NCI-H2227 treated with DMSO at 0.1 percent for 48 hours (cell line): ENCODE results near the gene TBR1.

ENCODE experiments used
- DNase-seq: peaks from one replicate; lab custom pipeline; 2025; lab: John Stamatoyannopoulos, UW

The TBR1 gene

GRCh38 chr2:161415987-161416707 lies at the start of gene TBR1:
TBR1 (plus strand) TSS chr2:161416297; CDS start chr2:161416411, 114 bp downstream.
- peak; percentile 27 for DNase-seq

DNA sequence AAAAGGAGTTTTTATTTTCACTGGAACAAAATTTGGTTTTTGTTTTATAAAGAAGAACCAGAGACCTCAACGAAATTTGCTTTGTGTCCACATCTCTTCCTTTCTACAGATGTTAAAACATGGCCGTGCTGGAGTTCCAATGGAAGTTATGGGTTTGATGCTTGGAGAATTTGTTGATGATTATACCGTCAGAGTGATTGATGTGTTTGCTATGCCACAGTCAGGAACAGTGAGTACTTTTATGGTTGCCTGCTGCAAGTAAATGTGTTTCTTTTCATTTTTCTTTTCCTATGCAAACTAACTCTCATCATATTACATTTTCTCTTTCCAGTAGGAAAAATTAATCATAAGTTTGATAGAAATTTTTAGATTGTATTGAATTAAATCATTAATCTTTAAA lies 48.4 kb upstream of the TBR1 start:
- DNase-seq, result no peak

DNA sequence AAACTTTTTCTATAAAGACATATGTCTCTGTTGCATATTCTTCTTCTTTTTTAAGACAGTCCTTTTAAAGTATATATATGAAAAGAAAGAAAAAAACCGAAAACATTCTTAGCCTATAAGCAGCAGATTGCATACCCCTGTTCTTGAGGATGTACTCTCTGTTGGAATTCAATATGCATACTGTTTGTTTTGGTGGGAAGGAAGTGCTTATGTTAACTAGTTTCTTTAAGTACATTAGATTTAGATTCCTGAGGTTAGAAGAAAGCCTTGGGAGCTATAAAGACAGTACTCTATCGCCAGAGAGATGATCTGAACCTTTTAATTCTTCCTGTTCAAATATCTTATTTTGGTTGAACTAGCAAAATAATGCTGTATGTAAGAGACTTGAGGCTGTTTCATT lies 46.8 kb upstream of the TBR1 start:
- DNase-seq, result no peak

GRCh38 chr2:161370981-161371380 lies 45.1 kb upstream of the TBR1 start:
- no peak for DNase-seq

DNA sequence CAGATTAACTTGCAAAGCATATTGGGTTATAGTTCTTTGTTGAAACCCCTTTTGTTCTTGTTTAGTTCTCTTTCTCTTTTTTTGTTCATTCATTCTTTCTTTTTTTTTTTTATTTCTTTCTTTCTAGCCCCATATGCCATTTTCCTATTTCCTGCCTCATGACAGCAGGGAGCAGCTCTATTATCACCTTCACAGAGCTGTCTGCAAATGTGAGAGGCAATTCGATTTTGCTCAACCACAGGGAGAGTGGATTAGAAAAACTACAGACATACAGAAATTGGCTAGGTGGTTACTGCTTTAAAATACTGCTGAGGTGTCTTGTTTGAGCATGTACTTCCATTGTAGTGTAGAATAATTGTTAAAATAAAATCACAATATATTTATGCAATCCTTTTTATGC lies 44.2 kb upstream of the TBR1 start:
- no peak for DNase-seq

GRCh38 chr2:161373942-161374341 lies 42.2 kb upstream of the TBR1 start:
- no peak for DNase-seq

- DNase-seq, result no peak
These were observed 41.7 kb upstream of the TBR1 start for GRCh38 chr2:161374446-161374845.

- DNase-seq, result no peak
These were observed 36.4 kb upstream of the TBR1 start for GRCh38 chr2:161379740-161380139.

DNA sequence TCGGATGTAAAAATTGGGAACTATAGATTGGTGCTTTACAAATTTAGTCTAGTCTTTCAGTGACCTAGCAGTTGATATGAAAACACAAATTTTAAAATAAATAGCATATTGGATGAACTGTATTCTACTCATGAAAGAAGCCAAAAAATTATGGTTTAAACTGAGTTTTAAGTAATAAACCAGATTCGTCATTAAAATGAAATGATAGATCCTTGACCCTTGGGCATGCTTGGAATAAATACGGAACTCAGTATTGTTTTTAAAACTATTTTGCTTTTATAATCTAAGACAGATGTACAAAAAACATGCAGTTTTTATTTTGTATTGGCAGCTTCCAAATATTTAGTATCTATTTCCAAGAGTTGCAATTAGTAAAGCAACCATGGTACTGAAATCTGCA lies 34.6 kb upstream of the TBR1 start:
- no peak for DNase-seq

GRCh38 chr2:161382747-161383146 lies 33.4 kb upstream of the TBR1 start:
- no peak for DNase-seq

- DNase-seq, result peak; percentile 77
These were observed 31.2 kb upstream of the TBR1 start for GRCh38 chr2:161384864-161385263.

DNA sequence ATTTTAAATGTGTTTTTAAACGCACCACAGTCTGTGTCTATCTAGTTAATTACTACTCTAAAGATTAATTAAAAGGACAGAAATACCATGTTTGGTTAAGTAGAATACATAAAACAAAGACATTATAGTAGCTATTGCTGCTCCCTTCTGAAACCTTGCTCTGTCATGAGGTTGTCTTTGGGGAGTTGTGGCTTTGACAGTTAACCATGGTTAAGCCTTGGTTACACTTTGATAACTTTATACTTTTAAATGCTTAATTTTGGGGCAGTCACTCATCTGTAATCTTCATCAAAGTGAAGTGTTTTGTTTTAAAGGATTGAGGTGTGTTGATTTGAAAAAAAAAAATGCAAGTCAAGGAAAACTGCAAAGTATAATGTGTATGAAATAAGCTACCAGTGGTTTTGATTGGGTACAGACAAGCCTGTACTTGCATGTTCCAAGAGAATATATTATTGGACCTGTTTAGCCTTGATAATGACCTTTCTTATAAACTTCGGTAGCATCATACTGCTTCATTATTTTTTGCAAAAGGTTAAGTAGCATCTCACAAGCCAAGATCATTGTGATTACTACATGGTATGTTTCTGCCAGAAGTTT lies 29.8 kb upstream of the TBR1 start:
- no peak for DNase-seq

DNA sequence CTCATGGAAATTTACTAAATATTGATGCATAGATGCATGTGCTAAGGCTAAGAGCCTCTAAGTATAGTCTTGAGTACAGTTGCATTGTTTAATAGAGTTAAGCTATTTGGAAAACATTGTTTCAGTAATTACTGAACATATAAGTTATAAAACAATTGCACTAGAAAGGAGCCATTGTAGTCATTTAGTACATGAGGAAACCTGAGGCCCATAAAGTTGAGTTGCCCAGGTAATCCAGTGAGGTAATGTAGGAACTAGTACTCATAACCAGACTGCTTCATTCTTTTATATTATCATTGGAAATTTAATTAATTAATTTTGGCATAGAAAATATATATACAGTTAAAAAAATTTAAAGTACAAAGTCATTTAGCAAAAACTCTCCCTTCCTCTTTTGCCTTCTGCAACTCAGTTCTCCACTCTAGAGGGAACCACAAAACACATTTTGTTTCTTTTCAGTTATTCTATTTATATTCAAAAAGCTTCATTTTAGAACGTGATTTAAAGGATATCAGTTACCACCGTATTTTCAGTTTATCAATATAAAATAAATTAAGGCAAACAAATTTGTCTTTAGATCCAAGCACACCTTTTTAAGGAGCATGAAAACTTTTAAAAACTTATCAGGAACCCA lies 27.8 kb upstream of the TBR1 start:
- no peak for DNase-seq

DNA sequence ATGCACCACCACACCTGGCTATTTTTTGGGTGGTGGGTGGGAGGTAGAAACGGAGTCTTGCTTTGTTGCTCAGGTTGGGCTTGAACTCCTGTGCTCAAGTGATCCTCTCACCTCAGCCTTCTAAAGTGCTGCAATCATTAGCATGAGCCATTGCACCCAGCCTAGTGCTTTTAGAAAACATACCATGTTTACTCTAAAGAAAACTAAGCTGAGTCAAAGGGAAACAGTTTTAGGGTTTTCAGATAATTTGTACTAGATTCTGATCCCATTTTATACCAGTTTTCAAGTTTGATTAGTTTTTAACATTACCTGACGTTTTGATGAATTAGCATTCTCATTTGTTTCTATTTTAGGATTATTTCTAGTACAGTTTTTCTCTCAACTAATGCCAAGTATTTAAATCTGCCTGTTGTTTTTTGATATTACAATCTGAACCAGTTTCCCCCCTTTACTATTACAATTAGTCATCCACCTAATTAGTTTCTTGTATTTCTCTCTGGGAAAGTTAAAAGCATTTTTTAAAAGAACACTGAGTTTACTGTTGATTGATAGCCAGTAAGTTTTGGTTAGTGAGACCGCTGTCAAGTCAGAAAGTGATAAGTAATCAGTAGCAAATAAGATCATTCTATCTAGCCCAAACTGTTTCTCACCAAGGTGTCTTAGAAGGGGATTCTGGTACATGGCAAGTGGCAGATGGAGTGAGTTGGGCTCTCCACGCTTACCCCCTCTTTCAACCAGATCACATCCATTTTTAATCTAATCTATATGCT lies 24.2 kb upstream of the TBR1 start:
- DNase-seq, result no peak

DNA sequence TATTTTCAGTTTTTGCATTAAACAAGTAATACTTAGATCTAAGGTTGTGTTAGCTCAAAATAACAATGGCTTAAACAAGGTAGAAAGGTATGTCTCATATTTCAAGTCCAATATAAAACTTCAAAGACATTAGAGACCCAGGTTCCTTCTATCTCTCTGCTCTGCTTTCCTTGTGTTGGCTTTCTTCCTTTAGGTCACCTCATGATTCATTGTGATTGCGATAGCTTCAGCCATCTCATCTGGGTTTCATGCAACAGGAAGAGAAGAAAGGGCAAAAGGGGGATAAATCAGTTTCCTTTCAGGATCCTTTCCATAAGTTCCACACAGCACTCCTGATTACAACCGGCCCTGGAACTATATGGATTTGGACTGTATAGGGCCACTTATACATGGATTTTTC lies 16.0 kb upstream of the TBR1 start:
- DNase-seq, result no peak

DNA sequence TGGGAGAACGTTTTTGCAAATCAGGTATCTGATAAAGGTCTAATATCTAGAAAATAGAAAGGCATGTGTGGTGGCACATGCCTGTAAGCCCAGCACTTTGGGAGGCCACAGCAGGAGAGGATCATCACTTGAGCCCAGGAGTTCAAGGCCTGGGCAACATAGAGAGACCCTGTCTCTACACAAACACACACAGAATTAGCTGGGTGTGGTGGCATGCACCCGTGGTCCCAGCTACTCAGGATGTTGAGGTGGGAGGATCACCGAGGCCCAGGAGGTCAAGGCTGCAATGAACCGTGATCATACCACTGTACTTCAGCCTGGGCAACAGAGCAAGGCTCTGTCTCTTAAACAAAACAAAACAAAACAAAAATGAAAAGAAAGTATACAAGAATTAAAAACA lies 13.8 kb upstream of the TBR1 start:
- DNase-seq, result no peak

GRCh38 chr2:161406316-161406715 lies 9.8 kb upstream of the TBR1 start:
- DNase-seq, result no peak

DNA sequence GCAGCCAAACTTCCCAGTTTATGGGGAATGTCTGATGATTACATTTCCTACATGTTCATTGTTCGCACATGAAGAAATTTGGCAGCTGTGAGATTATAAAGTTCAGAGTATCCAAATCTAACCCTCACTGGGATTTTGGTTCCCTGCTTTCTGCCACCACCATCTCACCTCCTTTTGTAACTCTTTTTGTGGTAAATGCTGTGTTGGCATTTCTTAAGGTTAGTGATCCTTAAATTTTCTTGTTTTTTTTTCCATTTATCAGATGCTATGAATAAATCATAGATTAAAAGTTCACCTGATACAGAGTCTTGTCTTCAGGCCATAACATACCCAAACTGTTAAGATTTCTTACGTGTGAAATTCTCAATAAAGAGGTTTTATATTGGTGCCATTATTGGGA lies 8.5 kb upstream of the TBR1 start:
- no peak for DNase-seq

DNA sequence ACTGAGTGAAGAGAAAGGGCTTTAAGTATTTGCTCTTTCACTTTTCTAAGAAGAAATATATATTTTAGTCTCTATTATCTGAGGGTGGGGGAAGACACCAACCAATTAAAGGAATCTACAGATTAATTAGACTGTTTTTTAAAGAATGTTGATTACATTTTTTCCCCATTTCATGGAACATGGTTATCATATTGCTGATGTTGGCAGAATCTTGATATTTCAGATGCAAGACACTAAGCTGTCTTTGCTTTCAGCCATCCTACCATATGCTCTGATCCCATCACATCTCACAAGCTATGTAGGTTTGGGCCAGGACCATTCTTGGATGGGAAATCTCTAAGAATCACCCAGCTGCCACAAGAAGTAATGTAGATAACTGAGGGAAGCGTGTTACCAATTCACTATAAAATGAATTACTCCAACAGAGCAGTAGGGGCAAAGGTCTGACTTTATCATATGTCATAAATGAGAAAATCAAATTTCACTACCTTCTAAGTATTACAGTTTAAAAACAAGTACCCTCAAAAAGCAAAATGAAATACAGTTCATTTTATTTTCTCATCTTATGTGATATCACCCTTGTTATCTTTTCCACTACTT lies 6.7 kb upstream of the TBR1 start:
- DNase-seq, result no peak

DNA sequence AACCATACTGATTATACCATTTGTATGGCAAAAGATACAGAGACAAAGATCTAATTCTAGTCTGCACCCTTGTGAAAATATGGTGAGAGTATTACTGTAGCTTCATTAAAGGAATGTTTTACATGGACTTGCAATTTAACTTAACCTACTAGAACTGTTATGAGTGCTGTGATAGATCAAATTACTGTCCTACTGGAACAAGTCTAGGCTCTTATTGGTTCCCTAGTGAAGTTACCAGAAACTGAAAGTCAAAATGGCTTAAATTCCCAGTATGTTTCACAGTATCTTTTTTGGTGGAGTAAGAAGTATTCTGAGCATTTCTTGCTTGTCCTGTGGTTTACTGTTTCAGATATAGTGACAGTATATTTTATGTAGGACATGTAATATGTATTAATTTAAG lies 3.8 kb upstream of the TBR1 start:
- no peak for DNase-seq

GRCh38 chr2:161414042-161415033 lies 1.8 kb upstream of the TBR1 start:
- peak; percentile 52 for DNase-seq
